AG09319 (cell line): Measurements from ENCODE around the gene SPG7.

Experiments
- DNase-seq: peaks from one replicate; pipeline ENCODE4 v3.0.0-alpha.2; 2010; ENCODE audit warnings: low read depth; ENCODE audit errors: extremely low read depth
- TF ChIP-seq, protein P1 (sequence below): IDR thresholded peaks from 2 replicates; pipeline ENCODE4 v1.5.1; 2011; ENCODE audit warnings: low read depth, mild to moderate bottlenecking, inconsistent platforms, low read length, moderate library complexity

SPG7 gene

DNA sequence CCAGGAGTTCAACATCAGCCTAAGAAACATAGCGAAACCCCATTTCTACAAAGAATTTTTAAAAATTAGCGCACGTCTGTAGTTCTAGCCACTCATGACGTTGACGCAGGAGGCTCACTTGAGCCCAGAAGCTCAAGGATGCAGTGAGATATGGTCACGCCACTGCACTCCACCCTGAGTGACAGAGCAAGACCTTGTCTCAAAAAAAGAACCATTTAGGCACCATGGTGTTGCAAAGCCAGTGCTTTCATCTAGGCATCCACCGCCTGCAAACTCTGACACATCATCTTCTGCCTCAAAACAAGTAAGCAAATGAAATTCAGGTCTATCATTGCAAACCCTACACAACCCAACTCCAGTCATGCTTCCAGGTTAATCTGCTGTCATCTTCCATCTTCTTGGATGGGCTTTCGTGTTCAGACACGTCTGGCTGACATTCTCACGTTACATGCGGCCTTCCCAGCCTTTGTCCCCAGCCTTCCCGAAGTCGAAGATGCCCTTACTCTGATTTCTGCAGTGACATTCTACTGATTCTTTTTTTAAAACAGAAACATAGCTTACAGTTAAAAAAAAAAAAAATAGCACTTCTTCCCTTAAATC, 26.7 kb upstream of the SPG7 start:
- DNase-seq = no peak
- TF ChIP-seq, protein P1, sequence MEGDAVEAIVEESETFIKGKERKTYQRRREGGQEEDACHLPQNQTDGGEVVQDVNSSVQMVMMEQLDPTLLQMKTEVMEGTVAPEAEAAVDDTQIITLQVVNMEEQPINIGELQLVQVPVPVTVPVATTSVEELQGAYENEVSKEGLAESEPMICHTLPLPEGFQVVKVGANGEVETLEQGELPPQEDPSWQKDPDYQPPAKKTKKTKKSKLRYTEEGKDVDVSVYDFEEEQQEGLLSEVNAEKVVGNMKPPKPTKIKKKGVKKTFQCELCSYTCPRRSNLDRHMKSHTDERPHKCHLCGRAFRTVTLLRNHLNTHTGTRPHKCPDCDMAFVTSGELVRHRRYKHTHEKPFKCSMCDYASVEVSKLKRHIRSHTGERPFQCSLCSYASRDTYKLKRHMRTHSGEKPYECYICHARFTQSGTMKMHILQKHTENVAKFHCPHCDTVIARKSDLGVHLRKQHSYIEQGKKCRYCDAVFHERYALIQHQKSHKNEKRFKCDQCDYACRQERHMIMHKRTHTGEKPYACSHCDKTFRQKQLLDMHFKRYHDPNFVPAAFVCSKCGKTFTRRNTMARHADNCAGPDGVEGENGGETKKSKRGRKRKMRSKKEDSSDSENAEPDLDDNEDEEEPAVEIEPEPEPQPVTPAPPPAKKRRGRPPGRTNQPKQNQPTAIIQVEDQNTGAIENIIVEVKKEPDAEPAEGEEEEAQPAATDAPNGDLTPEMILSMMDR = no peak

DNA sequence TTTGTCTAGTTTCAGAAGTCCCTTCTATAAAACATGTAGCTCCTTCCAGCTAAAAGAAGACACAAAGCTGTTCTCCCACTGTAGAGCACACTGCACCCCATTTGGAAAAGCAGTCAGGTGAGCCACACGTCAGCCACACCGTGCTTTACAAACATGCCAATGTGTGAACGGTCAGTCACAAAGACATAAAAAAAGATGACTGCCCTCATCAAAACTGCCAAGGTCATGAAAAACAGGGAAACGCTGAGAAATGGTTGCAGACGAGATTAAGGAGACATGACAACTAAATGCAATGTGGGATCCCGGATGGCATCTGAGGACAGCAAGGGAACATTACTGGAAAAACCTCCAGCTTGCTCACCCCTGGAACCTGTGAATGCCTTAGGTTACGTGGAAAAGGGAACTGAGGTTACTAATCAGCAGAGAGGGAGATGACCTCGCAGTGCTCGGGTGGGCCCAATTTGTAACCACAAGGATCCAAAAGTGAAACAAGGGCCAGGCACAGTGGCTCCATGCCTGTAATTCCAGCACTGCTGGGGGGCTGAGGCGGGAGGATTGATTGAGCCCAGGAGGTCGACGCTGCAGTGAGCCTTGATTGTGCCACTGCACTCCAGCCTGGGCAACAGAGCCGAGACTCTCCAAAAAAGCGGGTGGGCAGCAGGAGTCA, 25.9 kb upstream of the SPG7 start:
- TF ChIP-seq, protein P1 = no peak
- no peak for DNase-seq

DNA sequence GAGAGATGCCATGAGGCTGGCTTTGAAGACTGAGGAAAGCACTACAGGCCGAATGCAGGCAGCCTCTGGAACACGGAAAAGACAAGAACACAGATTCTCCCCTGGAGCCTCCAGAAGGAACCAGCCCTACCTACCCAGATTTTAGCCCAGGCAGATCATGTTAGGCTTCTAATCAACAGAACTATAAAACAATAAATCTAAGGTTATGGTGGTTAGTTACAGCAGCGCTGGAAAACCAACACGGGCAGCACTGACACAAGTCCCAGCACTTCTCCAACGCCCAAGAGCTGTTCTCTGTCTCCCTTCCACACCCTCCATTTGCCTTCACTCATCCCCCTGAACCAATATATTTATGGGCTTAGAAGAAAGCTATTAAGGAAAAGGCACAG, 25.4 kb upstream of the SPG7 start:
- TF ChIP-seq, protein P1 = no peak

DNA sequence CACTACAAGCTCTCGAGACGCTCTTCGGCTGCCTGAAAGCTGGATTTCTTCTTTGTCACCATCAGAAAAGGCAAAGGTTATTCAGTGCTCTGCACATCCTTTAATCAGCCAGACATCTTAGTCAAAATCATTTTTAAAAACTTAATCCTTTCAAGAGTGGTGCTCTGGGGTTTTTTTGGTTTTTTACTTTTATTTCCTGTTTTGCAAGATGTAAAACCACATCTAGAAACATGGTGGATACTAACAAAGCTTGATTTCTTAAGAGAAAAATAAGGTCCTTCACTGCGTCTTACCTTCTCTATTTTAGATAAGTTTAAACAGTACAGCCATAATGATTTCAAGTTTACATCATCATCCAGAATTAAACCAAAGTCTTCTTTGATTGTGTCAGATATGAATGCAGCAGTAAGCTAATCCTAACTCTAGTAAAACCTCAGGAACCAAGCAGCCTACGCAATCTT, 24.1 kb upstream of the SPG7 start:
- no peak for DNase-seq
- TF ChIP-seq, protein P1 = no peak

More for the DNA sequence above, 25.4 kb upstream of the SPG7 start:
- no peak for DNase-seq

DNA sequence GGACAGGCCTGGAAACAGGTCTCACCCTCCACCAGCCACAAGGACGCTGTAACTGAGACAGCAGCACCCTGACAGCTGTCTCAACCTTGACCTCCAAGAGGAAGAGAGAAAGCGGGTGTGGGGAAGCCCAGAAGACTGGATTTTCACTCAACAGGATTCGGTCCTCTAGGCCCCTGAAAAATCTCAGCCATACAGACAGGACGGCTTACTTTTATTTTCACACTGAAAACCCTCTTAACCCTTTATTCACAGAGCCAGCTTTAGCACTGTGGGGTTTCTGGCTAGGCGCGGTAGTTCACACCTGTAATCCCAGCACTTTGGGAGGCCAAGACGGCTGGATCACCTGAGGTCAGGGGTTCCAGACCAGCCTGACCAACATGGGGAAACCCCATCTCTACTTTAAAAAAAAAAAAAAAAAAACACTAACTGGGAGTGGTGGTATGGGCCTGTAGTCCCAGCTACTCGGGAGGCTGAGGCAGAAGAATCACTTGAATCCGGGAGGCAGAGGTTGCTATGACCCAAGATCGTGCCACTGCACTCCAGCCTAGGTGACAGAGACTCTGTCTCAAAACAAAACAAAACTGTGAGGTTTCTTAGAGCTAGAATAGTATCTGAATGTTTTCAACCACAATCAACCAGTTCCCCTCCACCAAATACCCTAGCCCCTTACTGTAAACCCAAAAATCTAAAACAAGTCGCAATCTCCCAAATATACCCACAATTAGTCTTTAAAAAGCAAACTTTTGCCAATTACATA, 23.1 kb upstream of the SPG7 start:
- no peak for DNase-seq
- TF ChIP-seq, protein P1 = no peak

DNA sequence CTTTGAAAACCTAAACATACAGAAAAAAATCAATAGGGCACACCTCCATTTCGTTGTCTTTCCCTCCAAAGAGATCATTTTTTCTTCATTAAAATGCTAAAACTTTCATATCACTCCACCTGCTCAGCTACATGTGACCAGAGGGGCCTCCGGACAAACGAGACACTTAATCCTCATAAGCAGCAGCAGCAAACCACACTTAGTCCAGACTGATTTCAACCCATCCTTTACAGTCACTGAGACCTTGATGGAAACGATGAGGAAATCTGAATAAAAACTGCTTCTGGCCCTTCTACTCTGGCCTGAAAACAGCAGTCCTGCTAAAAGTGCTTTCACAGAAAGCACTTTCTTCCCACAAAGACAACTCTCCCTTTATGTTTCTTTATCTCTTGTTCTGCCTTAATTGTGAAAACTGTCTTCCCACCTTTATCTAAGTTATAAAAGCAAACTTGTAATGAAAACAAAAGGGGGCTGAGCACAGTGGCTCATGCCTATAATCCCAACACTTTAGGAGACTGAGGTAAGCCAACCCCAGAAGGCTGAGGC, 22.4 kb upstream of the SPG7 start:
- TF ChIP-seq, protein P1 = no peak
- no peak for DNase-seq
